K562 (cell line): ENCODE results near the gene ABHD5. TPM values are rescaled to one million over a fixed set of nuclear protein-coding genes. Genes with fewer than 3 reads are reported as not detected.

Experiments
- CBX5 ChIP-seq: IDR thresholded peaks from 2 replicates; pipeline ENCODE4 v1.6.1; 2014; ENCODE audit warnings: low read depth, borderline replicate concordance
- EGR1 ChIP-seq: fragments of 450-650 bp; conservative IDR thresholded peaks from 2 replicates; pipeline ENCODE4 v1.6.1; 2017; ENCODE audit warnings: mild to moderate bottlenecking
- HDAC1 ChIP-seq, 2 experiments: fragments of 450-650 bp; IDR thresholded peaks; 2 replicates each; pipeline ENCODE4 v1.6.1; 2016 to 2017; ENCODE audit warnings: inconsistent platforms in 1 of 2, mild to moderate bottlenecking in 1 of 2, moderate library complexity in 1 of 2
- ILF3 ChIP-seq: fragments of 450-650 bp; IDR thresholded peaks from 2 replicates; pipeline ENCODE4 v1.6.1; 2018; ENCODE audit warnings: antibody characterized with exemption, mild to moderate bottlenecking, moderate library complexity, borderline replicate concordance
- MXI1 ChIP-seq: IDR thresholded peaks from 2 replicates; pipeline ENCODE4 v1.6.1; 2011; ENCODE audit warnings: low read depth, mild to moderate bottlenecking, improper control_type of control experiment, low read length
- NCOA6 ChIP-seq: fragments of 450-650 bp; IDR thresholded peaks from 2 replicates; pipeline ENCODE4 v1.6.1; 2017; ENCODE audit warnings: mild to moderate bottlenecking
- NR3C1 ChIP-seq: sonication (generic); formaldehyde crosslinking; IDR thresholded peaks from 2 replicates; pipeline ENCODE4 v1.8.1; 2022; ENCODE audit warnings: missing genetic modification reagents
- RFX1 ChIP-seq: fragments of 450-650 bp; IDR thresholded peaks from 2 replicates; pipeline ENCODE4 v1.6.1; 2016; ENCODE audit warnings: mild to moderate bottlenecking, moderate library complexity
- TEAD4 ChIP-seq, 2 experiments: sonication (generic) in 1 of 2; formaldehyde crosslinking in 1 of 2; IDR thresholded peaks; 2 replicates each; pipeline versions ENCODE4 v1.6.1 to v1.8.0; 2012 to 2022; ENCODE audit warnings: borderline replicate concordance in 1 of 2, inconsistent platforms in 1 of 2, low read length in 1 of 2, mild to moderate bottlenecking in 1 of 2, missing genetic modification reagents in 1 of 2
- VEZF1 ChIP-seq: fragments of 200-800 bp; sonication (Bioruptor generic); IDR thresholded peaks from 2 replicates; pipeline ENCODE4 v1.6.1; 2017; ENCODE audit warnings: missing genetic modification characterization, missing compliant biosample characterization
- ZC3H4 ChIP-seq: sonication (generic); formaldehyde crosslinking; IDR thresholded peaks from 2 replicates; pipeline ENCODE4 v1.9.0; 2021; ENCODE audit warnings: missing genetic modification reagents, borderline replicate concordance
- ZEB2 ChIP-seq: fragments of 450-650 bp; IDR thresholded peaks from 2 replicates; pipeline ENCODE4 v1.6.1; 2016
- ZFP1 ChIP-seq: fragments of 450-650 bp; formaldehyde crosslinking; IDR thresholded peaks from 2 replicates; pipeline ENCODE4 v1.4.0; 2020; ENCODE audit warnings: mild to moderate bottlenecking, mixed read lengths
- ZNF134 ChIP-seq: fragments of 250-450 bp; sonication (Bioruptor Pico); conservative IDR thresholded peaks from 2 replicates; pipeline ENCODE4 v1.4.0; 2020
- ZSCAN29 ChIP-seq: fragments of 450-650 bp; IDR thresholded peaks from 2 replicates; pipeline ENCODE4 v1.6.1; 2017
- polyA plus RNA-seq, 8 experiments: library from polyadenylated mRNA; depleted of rRNA in 4 of 8; stranded (reverse) in 5 of 8; unstranded in 3 of 8; fragments of >200 nt; fragmentation: Nextera tagmentation in 2 of 8; fragmentation: Illumina TruSeq in 1 of 8; extraction: Ambion mirVana in 2 of 8; extraction: Trizol in 1 of 8; gene quantifications; 2 replicates each; pipeline versions ENCODE4 v1.2.1 to v1.2.3, GENCODE V29; 2011 to 2014; ENCODE audit warnings: inconsistent platforms in 1 of 8, missing spikeins in 1 of 8
- total RNA-seq, 7 experiments: library from RNA; depleted of rRNA in 6 of 7; stranded (reverse); fragments of >200 nt in 6 of 7; fragmentation: Illumina TruSeq in 2 of 7; extraction: Trizol in 2 of 7; gene quantifications; 2 replicates each; pipeline versions ENCODE4 v1.2.1 to v1.2.3, GENCODE V29; 2011 to 2021; ENCODE audit warnings: low replicate concordance in 1 of 7
- TF ChIP-seq, protein P1 (sequence below): fragments of 200-800 bp; sonication (Bioruptor generic); IDR thresholded peaks from 2 replicates; pipeline ENCODE4 v1.6.1; 2016; ENCODE audit warnings: missing genetic modification characterization, missing compliant biosample characterization
- TF ChIP-seq, protein P2 (sequence below), 2 experiments: fragments of 150-350 bp in 1 of 2; IDR thresholded peaks; 2 replicates each; pipeline ENCODE4 v1.6.1; 2012 to 2016; ENCODE audit warnings: low read depth in 2 of 2, low read length in 2 of 2, mild to moderate bottlenecking in 1 of 2, moderate library complexity in 1 of 2

ABHD5 gene
- total and polyA plus RNA-seq, 9 of the 15 experiments (the other 6 are each of a cell fraction or from before 2014, with no cell fraction given): 27.8 to 61.7 (median 39.9) TPM

GRCh38 chr3:43691120-43691995 lies 620 bp downstream of the ABHD5 start (continued):
- TF ChIP-seq, protein P1, sequence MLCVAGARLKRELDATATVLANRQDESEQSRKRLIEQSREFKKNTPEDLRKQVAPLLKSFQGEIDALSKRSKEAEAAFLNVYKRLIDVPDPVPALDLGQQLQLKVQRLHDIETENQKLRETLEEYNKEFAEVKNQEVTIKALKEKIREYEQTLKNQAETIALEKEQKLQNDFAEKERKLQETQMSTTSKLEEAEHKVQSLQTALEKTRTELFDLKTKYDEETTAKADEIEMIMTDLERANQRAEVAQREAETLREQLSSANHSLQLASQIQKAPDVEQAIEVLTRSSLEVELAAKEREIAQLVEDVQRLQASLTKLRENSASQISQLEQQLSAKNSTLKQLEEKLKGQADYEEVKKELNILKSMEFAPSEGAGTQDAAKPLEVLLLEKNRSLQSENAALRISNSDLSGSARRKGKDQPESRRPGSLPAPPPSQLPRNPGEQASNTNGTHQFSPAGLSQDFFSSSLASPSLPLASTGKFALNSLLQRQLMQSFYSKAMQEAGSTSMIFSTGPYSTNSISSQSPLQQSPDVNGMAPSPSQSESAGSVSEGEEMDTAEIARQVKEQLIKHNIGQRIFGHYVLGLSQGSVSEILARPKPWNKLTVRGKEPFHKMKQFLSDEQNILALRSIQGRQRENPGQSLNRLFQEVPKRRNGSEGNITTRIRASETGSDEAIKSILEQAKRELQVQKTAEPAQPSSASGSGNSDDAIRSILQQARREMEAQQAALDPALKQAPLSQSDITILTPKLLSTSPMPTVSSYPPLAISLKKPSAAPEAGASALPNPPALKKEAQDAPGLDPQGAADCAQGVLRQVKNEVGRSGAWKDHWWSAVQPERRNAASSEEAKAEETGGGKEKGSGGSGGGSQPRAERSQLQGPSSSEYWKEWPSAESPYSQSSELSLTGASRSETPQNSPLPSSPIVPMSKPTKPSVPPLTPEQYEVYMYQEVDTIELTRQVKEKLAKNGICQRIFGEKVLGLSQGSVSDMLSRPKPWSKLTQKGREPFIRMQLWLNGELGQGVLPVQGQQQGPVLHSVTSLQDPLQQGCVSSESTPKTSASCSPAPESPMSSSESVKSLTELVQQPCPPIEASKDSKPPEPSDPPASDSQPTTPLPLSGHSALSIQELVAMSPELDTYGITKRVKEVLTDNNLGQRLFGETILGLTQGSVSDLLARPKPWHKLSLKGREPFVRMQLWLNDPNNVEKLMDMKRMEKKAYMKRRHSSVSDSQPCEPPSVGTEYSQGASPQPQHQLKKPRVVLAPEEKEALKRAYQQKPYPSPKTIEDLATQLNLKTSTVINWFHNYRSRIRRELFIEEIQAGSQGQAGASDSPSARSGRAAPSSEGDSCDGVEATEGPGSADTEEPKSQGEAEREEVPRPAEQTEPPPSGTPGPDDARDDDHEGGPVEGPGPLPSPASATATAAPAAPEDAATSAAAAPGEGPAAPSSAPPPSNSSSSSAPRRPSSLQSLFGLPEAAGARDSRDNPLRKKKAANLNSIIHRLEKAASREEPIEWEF: no peak
- no peak for TF ChIP-seq NCOA6
- TF ChIP-seq ZEB2: no peak
- TF ChIP-seq NR3C1 (CRISPR knock-in tag): peak; percentile 30; the same call in 1 of the 2 replicates
- TF ChIP-seq ZFP1 (CRISPR knock-in tag): no peak
- peak; percentile 60 for TF ChIP-seq VEZF1 (CRISPR knock-in tag)
- TF ChIP-seq CBX5: no peak
- 0 out of 2 replicates have a peak, but pooled peaks have one; percentile 79 for TF ChIP-seq ZC3H4 (CRISPR knock-in tag)
- TF ChIP-seq TEAD4 (IDR thresholded peaks at IDR 0.05; ENCODE audit: low read length): no peak
- no peak for TF ChIP-seq TEAD4 (CRISPR knock-in tag; IDR thresholded peaks at IDR 0.05; ENCODE audit: borderline replicate concordance)
- no peak for TF ChIP-seq EGR1
- no peak for TF ChIP-seq RFX1
- TF ChIP-seq HDAC1 (IDR thresholded peaks at IDR 0.05): peak in 1 of 2 experiments; percentile 38; a peak in 2 of 4 replicates
- 0 out of 2 replicates have a peak, but pooled peaks have one; percentile 38 for TF ChIP-seq ZSCAN29
- no peak for TF ChIP-seq MXI1
- TF ChIP-seq ZNF134 (CRISPR knock-in tag): no peak
- no peak for TF ChIP-seq ILF3
- TF ChIP-seq, protein P2, sequence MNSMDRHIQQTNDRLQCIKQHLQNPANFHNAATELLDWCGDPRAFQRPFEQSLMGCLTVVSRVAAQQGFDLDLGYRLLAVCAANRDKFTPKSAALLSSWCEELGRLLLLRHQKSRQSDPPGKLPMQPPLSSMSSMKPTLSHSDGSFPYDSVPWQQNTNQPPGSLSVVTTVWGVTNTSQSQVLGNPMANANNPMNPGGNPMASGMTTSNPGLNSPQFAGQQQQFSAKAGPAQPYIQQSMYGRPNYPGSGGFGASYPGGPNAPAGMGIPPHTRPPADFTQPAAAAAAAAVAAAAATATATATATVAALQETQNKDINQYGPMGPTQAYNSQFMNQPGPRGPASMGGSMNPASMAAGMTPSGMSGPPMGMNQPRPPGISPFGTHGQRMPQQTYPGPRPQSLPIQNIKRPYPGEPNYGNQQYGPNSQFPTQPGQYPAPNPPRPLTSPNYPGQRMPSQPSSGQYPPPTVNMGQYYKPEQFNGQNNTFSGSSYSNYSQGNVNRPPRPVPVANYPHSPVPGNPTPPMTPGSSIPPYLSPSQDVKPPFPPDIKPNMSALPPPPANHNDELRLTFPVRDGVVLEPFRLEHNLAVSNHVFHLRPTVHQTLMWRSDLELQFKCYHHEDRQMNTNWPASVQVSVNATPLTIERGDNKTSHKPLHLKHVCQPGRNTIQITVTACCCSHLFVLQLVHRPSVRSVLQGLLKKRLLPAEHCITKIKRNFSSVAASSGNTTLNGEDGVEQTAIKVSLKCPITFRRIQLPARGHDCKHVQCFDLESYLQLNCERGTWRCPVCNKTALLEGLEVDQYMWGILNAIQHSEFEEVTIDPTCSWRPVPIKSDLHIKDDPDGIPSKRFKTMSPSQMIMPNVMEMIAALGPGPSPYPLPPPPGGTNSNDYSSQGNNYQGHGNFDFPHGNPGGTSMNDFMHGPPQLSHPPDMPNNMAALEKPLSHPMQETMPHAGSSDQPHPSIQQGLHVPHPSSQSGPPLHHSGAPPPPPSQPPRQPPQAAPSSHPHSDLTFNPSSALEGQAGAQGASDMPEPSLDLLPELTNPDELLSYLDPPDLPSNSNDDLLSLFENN (IDR thresholded peaks at IDR 0.05; ENCODE audit: low read depth in 2 of 2, low read length in 2 of 2): no peak
